ENCODE measurements around the gene PSMD1. TPM values are rescaled to one million over a fixed set of nuclear protein-coding genes. Genes with fewer than 3 reads are reported as not detected.

PSMD1 gene
- total RNA-seq, 3 donors from 2014 or later (not counting 1 experiment from before 2014, with no cell fraction given): 44.1 to 54.9 (median 49.7) TPM

GRCh38 chr2:231188506-231189170 is 132.0 kb downstream of the PSMD1 start:
- Mint-ChIP-seq H3K27me3 (ENCODE audit: low read depth in 2 of 2) (peaks cover 6 to 20% of the 10 kb centered on the region in 2 donors), H3K27ac (no peak overlapping the region), H3K4me1 (no peaks in the 10 kb centered on the region), H3K4me3 (no peak overlapping the region), H3K36me3 (no peaks in the 10 kb centered on the region), H3K9me3 (no peaks in the 10 kb centered on the region)
- Histone ChIP-seq H3K27ac (ENCODE audit: low read length) (no peak overlapping the region), H3K36me3 (ENCODE audit: control insufficient read depth, insufficient read depth, low read length) (no peaks in the 10 kb centered on the region), H3K4me3 (ENCODE audit: low read length) (no peak overlapping the region), H3K27me3 (ENCODE audit: control insufficient read depth, insufficient read depth, low read length) (peaks cover 6% of the 10 kb centered on the region), H3K4me1 (ENCODE audit: control insufficient read depth, insufficient read depth, low read length) (no peaks in the 10 kb centered on the region), H3K9me3 (ENCODE audit: control insufficient read depth, insufficient read depth, low read length) (no peaks in the 10 kb centered on the region)
- no peak for ATAC-seq
- no peak for DNase-seq
- intact Hi-C loops (cut with micrococcal nuclease): no loop called here
- WGBS (ENCODE audit: insufficient coverage): 87% methylated on average over 5 of the region's 6 CpGs
- no peak for TF ChIP-seq CTCF (IDR thresholded peaks at IDR 0.05)

- Mint-ChIP-seq H3K4me3 (no peak overlapping the region), H3K27ac (no peak overlapping the region), H3K36me3 (no peaks in the 10 kb centered on the region), H3K4me1 (no peaks in the 10 kb centered on the region), H3K9me3 (no peaks in the 10 kb centered on the region), H3K27me3 (ENCODE audit: low read depth in 2 of 2) (peaks cover 6 to 25% of the 10 kb centered on the region in 2 donors)
- no peaks in the 10 kb centered on the region for H3K36me3 ChIP-seq (ENCODE audit: control insufficient read depth, insufficient read depth, low read length)
- 93% methylated on average over 8 of the region's 8 CpGs for WGBS (ENCODE audit: insufficient coverage)
- no peaks in the 10 kb centered on the region for H3K4me1 ChIP-seq (ENCODE audit: control insufficient read depth, insufficient read depth, low read length)
- H3K27me3 ChIP-seq (ENCODE audit: control insufficient read depth, insufficient read depth, low read length): peaks cover 6% of the 10 kb centered on the region
- ATAC-seq (no peak), DNase-seq (no peak)
- no peaks in the 10 kb centered on the region for H3K9me3 ChIP-seq (ENCODE audit: control insufficient read depth, insufficient read depth, low read length)
- H3K27ac ChIP-seq (ENCODE audit: low read length): no peak overlapping the region
- intact Hi-C loops (cut with micrococcal nuclease): no loop called here
- no peak overlapping the region for H3K4me3 ChIP-seq (ENCODE audit: low read length)
- TF ChIP-seq CTCF (IDR thresholded peaks at IDR 0.05): no peak
These were observed 132.5 kb downstream of the PSMD1 start for GRCh38 chr2:231189171-231189530.

- Mint-ChIP-seq H3K9me3 (no peaks in the 10 kb centered on the region), H3K27ac (no peak overlapping the region), H3K4me1 (no peaks in the 10 kb centered on the region), H3K36me3 (no peaks in the 10 kb centered on the region), H3K4me3 (no peak overlapping the region), H3K27me3 (ENCODE audit: low read depth in 2 of 2) (peaks cover 6 to 26% of the 10 kb centered on the region in 2 donors)
- 89% methylated on average over 21 of the region's 22 CpGs for WGBS (ENCODE audit: insufficient coverage)
- Histone ChIP-seq H3K9me3 (ENCODE audit: control insufficient read depth, insufficient read depth, low read length) (no peaks in the 10 kb centered on the region), H3K36me3 (ENCODE audit: control insufficient read depth, insufficient read depth, low read length) (no peaks in the 10 kb centered on the region), H3K4me1 (ENCODE audit: control insufficient read depth, insufficient read depth, low read length) (no peaks in the 10 kb centered on the region), H3K4me3 (ENCODE audit: low read length) (no peak overlapping the region), H3K27ac (ENCODE audit: low read length) (no peak overlapping the region), H3K27me3 (ENCODE audit: control insufficient read depth, insufficient read depth, low read length) (peaks cover 6% of the 10 kb centered on the region)
- no peak for DNase-seq
- no peak for TF ChIP-seq CTCF (IDR thresholded peaks at IDR 0.05)
- intact Hi-C loops (cut with micrococcal nuclease): no loop called here
- no peak for ATAC-seq
These were observed 133.2 kb downstream of the PSMD1 start for GRCh38 chr2:231189571-231190495.

Data from natural killer cell (primary cell).